ENCODE measurements around the gene APMAP.
"Not testable (repeated sequence)": the region's sequence is repeated elsewhere in the genome, so short reads cannot be mapped to it uniquely, and the experiment has no call there.

Gene APMAP

DNA sequence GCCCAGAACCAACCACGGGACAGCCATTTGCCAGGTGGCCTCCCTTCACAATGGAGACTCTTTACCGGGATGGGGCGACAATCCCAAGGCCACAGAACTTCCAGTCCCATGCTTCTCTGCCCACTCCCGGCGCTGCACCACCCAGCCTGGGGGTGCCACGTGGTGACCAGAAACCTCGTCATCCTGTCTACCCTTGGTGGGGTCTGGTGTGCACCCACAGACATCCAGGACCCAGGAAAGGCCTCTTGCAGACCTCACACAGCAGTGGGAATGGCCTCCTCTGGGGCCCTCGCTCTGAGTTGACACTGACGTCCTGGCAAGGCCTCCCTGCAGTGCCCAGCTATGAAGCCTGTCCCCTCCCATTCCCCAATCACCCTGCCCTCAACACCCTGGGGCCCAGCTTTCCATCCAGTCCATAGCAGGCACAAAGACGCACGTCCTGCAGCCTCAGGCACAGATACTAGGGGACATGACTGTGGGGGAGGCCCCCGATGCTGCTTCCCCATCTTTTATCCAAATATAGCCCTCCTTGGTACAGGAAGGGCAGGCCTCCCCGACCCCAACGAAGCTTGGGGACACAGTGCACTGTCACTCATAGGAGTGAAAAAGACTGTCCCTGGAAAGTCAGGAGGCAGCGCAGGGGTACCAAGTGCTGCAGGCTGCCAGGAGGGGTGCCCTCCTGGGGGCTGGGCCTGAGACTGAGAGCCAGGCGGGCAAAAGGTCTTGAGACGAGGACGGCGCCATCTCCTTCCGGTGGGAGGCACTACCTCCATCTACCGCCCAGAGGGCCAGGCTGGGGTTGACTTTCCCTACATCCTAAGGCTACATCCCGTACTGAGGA lies 36.3 kb downstream of the APMAP start:
- no peak for DNase-seq (ENCODE audit: extremely low spot score, insufficient read length, low read depth)
- FAIRE-seq: no peak

DNA sequence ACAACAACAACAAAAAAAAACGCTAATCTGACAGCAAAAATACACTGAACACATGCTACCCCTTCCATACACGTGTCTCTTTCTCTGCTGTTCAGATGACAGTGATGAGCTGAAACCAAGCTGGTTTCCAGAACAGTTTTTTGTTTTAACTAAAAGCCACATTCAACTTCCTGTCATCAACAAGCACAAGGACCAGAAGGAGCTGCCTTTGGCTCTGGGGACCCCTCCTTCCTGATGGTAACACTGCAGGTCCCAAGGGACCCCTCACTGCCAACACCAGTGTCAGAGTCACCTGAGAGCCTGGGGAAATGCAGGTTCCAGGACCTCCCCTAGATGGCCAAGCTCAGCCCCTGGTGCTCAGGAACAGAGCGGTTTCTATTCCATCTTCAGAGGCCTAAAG lies 37.5 kb downstream of the APMAP start:
- peak; percentile 84 for FAIRE-seq

DNA sequence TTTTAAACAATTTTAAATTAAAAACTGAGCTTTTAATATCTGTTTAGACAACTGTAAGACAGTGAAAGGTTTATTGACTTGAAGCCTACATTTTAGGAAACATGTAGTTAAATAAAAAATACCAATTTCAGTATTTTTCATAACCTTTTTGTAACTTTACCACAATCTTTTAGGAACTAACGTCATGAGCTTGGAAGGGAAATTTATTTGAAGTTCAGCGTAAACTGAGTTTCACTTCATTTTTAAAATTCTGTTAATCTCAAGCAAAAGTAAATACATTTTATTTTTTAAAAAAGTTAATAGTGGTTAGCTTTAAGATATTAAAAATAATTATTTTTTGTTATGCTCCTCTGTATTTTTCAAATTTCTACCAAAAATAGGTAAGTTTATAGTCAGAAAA lies 38.0 kb downstream of the APMAP start:
- no peak for DNase-seq (ENCODE audit: extremely low spot score, insufficient read length, low read depth)
- FAIRE-seq: peak; percentile 29

More for the DNA sequence above, 37.5 kb downstream of the APMAP start:
- peak; percentile 15 for DNase-seq (ENCODE audit: extremely low spot score, insufficient read length, low read depth)

DNA sequence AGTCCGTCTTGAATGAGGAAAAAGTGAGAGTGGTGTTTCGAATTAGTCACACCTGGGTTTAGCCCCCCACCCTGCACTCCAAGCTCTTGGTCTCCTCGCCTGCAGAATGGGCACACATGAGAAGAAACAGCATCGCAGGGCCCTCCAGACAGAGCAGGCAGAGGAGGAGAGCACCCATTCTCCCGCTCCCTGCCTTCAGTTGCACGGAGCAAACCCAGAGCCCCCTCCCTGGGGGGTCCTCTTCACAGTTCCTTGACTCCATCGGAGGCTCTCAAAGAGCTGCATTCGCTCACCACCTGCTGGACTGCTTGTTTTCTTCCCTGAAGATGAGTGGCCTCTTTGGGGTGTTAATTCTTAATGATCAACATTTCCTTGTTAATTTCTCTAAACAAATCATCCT lies 38.4 kb downstream of the APMAP start:
- DNase-seq (ENCODE audit: extremely low spot score, insufficient read length, low read depth) (no peak), FAIRE-seq (no peak)

GRCh38 chr20:24953621-24954133 lies 38.9 kb downstream of the APMAP start:
- FAIRE-seq (no peak), DNase-seq (ENCODE audit: extremely low spot score, insufficient read length, low read depth) (no peak)

DNA sequence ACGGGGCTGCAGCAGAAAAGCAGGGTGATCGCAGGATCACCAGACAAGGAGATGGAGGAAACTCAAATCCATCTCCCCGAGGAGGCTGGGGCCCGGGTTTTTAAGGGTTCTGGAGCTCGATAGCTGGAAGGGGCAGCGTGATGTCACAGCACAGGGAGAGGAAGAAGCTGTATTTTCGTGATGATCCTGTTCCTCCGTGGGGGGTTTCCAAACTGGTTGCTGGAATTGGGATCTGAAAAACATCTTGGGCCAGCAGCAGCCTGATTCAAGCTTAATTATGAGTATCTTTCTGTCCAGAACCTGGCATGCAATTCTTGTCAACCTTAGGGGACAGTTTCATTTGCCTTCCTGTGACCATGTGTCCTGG lies 39.4 kb downstream of the APMAP start:
- FAIRE-seq (no peak), DNase-seq (ENCODE audit: extremely low spot score, insufficient read length, low read depth) (no peak)

- DNase-seq (ENCODE audit: extremely low spot score, insufficient read length, low read depth): no peak
Measured at GRCh38 chr20:24952376-24953208, 40.0 kb downstream of the APMAP start.

DNA sequence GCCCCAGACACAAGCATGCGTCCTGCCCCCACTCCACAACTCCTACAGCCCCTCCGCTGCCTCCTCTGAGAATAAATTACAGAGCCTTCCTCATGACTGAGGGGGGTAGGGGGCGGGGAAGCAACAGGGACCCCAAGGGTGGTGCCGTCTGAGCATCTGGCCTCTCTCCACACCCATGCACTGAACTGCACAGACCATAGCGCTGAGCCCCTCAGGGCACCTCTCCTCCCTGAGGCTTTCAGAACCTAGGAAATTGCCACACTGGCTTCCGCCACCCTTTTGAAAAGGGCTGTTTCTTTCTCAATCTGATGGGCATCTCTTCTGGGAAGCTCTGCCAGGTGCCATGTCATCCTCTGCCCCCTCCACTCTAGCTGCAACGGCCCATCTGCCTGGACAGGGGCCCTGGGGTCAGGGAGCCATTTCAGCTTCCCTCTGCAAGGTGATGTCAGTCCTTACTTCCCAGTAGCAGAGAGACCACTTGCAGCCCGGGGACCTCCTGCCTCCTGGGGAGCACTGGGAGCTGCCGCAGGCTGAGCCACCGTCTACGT lies 40.9 kb downstream of the APMAP start:
- DNase-seq (ENCODE audit: extremely low spot score, insufficient read length, low read depth): no peak
- FAIRE-seq: no peak

More at GRCh38 chr20:24952376-24953208, 40.0 kb downstream of the APMAP start:
- no peak for FAIRE-seq

DNA sequence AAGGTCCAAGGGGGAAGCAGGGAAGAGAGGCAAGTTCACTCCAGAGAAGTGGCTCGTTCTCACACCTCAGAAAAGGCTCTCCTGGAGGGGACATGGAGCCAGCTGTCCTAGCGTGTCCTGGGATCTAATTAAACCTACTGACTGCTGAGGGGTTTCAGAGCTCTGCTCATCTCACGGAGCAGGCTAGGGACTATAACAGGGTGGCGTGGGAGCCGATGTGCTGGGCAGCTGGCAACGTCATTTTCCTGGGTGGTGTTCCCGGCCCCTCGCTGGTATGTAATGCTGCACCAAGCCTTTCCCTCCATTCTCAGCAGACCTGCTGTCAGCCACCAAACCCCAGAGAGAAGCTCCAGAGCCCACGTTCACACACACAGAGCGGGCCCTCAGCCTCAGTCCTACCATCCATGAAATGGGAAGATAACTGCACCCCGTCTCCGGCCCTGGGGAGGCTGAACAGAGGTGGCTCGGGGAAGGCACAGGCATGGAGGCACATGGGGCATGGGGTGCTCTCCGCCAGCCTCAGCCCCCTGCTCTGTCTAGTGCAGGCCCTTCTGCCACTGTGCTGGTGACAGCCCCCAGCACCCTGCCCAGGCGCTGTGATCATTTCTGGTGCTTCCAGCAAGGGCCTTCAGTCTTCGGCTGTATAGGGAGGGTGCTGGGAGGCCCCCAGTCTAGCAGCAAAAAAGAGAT lies 41.6 kb downstream of the APMAP start:
- DNase-seq (ENCODE audit: extremely low spot score, insufficient read length, low read depth): no peak

DNA sequence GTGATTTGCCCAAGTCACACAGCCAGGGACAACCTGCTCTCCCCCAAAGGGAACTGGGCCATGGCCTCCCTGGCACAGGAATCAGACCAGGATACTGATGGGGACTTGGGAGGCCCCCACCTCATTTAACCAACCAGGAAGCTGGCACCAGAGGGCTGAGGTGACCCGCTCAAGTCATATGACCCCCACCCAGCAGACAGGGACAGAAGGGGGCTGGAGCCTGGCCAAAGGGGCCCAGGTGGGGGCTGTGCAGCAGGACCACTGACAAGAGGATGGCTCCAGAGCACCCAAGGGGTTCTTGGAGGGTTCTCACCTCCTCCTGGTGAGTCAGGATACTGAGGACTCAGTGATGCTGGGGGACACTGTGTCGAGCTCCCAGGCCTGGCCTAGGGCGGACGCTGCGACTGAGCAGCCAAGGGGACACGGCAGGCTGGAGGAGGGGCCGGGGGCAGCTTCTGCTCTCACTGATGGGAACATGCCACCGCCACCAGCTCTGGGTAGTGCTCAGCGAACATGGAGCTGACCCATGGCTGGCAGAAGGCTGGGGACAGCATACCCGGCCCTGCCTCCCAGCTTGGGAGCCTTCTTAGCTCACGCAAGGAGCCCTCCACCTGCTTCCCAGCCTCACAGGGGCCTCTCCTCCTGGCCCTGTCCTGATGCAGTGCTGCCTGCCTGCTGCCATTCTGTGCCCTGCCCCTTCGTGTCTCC lies 42.3 kb downstream of the APMAP start:
- no peak for FAIRE-seq
- DNase-seq (ENCODE audit: extremely low spot score, insufficient read length, low read depth): no peak

More for the DNA sequence above, 41.6 kb downstream of the APMAP start:
- no peak for FAIRE-seq

- DNase-seq (ENCODE audit: extremely low spot score, insufficient read length, low read depth) (no peak), FAIRE-seq (no peak)
Measured at GRCh38 chr20:24949756-24950127, 42.8 kb downstream of the APMAP start.

DNA sequence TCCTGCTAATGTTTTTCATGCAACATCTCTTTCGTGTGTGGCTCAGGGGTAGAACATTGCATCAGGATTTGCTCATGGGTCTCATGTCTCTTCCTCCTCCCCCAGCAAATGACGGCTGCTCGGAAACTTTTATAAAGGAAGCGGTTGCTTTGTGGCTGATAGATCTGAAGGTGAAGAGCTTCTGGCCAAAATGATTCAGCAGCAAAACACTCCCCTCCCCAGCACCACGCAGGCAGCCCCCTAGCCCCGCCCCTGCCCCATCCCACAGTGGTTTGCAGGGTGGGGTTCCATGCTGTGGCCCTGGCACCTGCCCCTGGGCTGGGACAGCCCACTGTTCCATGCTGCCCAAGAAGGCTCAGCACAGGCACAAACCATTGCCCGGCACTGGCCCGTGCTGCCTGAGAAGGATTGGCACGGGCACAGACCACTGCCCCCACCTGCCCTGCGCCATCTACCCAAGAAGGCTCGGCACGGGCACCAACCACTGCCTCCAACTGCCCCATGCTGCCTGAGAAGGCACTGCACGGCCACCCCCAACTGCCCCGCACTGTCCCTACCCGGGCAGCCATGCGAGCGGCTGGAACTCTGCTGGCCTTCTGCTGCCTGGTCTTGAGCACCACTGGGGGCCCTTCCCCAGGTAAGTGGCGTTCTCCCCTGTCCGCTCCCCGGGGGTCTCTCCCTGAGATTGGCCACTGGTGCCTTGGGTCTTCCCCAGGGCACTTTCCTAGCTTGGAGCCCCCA lies 43.4 kb downstream of the APMAP start, which contains the start of gene CST7:
TSS of gene CST7 (plus strand) at position 331 of the 741 bp plus-strand sequence. CDS start at position 568, 237 bp downstream.
- DNase-seq (ENCODE audit: extremely low spot score, insufficient read length, low read depth): peak; percentile 20
- peak; percentile 5 for FAIRE-seq

DNA sequence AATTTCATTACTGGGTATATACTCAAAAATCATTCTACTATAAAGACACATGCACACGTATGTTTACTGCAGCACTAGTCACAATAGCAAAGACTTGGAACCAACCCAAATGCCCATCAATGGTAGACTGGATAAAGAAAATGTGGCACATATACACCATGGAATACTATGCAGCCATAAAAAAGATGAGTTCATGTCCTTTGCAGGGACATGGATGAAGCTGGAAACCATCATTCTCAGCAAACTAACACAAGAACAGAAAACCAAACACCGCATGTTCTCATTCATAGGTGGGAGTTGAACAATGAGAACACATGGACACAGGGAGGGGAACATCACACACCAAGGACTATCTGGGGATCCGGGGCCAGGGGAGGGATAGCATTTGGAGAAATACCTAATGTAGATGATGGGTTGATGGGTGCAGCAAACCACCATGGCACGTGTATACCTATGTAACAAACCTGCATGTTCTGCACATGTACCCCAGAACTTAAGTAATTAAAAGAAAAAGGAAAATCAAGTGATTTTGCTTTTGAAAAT lies 44.1 kb downstream of the APMAP start:
- not testable (repeated sequence) for DNase-seq (ENCODE audit: extremely low spot score, insufficient read length, low read depth); FAIRE-seq

DNA sequence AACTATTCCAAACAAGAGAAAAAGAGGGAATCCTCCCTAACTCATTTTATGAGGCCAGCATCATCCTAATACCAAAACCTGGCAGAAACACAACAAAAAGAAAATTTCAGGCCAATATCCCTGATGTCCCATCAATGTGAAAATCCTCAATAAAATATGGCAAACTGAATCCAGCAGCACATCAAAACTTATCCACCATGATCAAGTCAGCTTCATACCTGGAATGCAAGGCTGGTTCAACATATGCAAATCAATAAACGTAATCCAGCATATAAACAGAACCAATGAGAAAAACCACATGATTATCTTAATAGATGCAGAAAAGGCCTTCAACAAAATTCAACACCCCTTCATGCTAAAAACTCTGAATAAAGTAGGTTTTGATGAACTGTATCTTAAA lies 46.2 kb downstream of the APMAP start:
- not testable (repeated sequence) for DNase-seq (ENCODE audit: extremely low spot score, insufficient read length, low read depth); FAIRE-seq

GRCh38 chr20:24943731-24944130 lies 48.8 kb downstream of the APMAP start:
- FAIRE-seq (no peak), DNase-seq (ENCODE audit: extremely low spot score, insufficient read length, low read depth) (no peak)

- DNase-seq (ENCODE audit: extremely low spot score, insufficient read length, low read depth): no peak
- no peak for FAIRE-seq
Measured at GRCh38 chr20:24943196-24943595, 49.4 kb downstream of the APMAP start.

GRCh38 chr20:24942679-24943078 lies 49.9 kb downstream of the APMAP start:
- DNase-seq (ENCODE audit: extremely low spot score, insufficient read length, low read depth) (no peak), FAIRE-seq (no peak)

DNA sequence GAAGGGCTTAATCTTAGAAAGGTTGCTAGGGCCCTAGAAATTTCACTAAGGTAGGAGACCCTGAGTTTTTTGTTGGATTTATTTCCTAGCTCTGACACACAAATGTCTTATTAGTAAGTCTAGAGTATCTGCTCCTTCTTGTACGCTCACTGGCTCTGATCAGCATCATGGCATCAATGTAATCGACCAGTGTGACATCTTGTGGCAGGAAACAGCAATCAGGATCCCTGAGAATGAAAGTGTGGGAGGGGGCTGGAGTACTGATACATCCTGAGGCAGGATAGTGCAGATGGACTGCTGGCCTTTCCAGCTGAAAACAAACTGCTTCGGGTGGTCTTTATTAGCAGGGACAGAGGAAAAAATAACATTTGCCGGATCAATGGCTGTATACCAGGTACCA lies 53.5 kb downstream of the APMAP start:
- DNase-seq (ENCODE audit: extremely low spot score, insufficient read length, low read depth) (no peak), FAIRE-seq (no peak)

All from GM18507 (cell line).